GDM1 (cell line): Measurements from ENCODE around the gene TMEM39B.
A peak's percentile ranks its signal among the peaks of the same experiment; 100 is the strongest.
"Not testable (repeated sequence)": the region's sequence is repeated elsewhere in the genome, so short reads cannot be mapped to it uniquely, and the experiment has no call there.

Source experiments
- DNase-seq: peaks from one replicate; lab custom pipeline; 2025; lab: John Stamatoyannopoulos, UW

Gene TMEM39B

GRCh38 chr1:32071758-32072621, 749 bp upstream of the TMEM39B start:
- no peak for DNase-seq

GRCh38 chr1:32073299-32074229, 825 bp downstream of the TMEM39B start:
- DNase-seq: no peak

DNA sequence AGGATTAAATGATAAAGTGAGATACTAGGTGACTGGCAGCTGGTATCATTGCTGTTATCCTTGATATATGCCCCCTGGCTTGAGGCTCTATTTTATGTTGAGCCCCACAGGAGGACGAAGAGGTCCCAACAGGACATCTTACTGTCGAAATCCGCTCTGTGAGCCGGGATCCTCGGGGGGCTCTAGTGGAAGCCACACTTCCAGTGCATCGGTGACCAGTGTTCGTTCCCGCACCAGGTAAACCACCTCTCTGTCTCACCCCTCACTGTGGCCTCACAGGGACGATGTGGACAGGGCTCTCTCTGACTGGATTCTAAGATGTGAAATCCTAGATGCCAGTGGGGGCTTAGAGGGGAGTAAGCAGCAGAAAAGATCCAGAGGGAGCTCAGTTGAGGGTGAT, 2.1 kb downstream of the TMEM39B start:
- no peak for DNase-seq

- DNase-seq: no peak
Observed at GRCh38 chr1:32077451-32077850, 4.7 kb downstream of the TMEM39B start.

DNA sequence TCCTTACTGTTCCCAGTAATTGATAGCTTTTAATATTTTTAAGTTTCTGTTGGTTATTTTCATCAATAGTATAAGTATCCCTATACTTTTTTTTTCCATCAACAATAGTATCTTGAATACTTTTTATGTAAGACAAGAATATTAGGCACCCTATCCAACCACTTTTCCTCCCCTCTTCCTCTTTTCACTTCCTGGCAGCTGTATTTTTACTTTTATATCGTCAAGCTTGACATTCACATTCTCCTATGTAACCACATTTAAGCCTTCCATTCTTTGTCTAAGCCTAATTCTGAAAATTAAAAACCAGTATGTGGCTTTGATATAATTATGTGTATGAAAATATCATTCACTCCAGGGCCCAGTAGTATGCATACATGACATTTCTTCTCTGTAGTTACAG, 9.3 kb downstream of the TMEM39B start:
- DNase-seq: peak; percentile 30

GRCh38 chr1:32086381-32086780, 13.6 kb downstream of the TMEM39B start:
- not testable (repeated sequence) for DNase-seq

DNA sequence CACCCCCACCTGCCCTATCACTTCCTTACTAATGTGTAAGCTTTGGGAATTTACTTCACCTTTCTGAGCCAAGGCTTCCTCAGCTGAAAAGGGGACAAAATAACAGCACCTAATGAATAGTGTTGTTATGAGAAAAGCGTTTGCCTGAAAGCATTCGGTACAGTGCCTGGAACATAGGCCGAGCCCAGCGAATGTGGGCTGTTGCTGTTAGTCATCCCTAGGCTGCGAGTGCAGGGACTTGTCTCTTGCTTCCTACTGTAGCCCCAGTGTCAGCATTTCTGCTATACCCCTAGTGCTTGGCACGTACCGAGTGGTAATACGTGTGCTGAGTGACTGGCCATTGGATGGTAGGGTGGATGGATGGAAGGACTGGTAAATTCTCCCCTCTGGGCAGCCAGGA, 18.4 kb downstream of the TMEM39B start:
- DNase-seq: no peak

- no peak for DNase-seq
Observed at GRCh38 chr1:32091591-32091990, 18.9 kb downstream of the TMEM39B start.

- no peak for DNase-seq
Observed at GRCh38 chr1:32094746-32095521, 22.2 kb downstream of the TMEM39B start.

DNA sequence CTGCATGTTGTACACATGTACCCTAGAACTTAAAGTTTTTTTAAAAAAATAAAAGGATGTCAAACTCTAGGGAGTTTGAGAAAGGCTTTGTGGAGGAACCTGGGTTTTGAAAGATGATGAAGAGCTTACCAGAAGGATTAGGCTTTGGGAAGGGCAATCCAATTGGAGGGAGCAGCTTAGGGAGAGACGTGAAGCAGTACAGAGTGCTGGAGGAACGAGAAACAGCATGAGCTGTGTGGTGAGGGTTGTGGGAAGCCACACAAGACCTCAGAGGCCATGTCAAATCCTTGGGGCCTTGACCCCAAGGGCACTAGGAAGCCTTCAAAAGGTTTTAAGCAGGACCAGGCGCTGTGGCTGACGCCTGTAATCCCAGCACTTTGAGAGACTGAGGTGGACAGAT, 26.7 kb downstream of the TMEM39B start:
- no peak for DNase-seq

DNA sequence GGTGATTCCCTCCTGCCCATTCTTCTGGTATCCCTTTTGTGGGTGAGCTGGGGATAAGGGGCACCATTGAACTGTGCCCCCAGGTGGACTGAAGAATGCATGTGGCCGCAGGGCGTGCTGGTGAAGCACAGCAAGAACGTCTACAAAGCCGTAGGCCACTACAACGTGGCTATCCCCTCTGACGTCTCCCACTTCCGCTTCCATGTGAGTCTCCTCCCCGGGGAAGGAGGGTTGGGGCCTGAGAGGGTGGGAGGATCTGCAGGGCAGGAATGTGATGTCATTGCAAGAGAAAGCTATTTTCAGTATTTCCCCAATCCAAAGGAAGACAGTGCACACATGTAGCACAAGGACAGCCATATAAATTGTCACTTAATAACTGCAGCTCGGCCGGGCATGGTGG, 27.6 kb downstream of the TMEM39B start:
- no peak for DNase-seq

DNA sequence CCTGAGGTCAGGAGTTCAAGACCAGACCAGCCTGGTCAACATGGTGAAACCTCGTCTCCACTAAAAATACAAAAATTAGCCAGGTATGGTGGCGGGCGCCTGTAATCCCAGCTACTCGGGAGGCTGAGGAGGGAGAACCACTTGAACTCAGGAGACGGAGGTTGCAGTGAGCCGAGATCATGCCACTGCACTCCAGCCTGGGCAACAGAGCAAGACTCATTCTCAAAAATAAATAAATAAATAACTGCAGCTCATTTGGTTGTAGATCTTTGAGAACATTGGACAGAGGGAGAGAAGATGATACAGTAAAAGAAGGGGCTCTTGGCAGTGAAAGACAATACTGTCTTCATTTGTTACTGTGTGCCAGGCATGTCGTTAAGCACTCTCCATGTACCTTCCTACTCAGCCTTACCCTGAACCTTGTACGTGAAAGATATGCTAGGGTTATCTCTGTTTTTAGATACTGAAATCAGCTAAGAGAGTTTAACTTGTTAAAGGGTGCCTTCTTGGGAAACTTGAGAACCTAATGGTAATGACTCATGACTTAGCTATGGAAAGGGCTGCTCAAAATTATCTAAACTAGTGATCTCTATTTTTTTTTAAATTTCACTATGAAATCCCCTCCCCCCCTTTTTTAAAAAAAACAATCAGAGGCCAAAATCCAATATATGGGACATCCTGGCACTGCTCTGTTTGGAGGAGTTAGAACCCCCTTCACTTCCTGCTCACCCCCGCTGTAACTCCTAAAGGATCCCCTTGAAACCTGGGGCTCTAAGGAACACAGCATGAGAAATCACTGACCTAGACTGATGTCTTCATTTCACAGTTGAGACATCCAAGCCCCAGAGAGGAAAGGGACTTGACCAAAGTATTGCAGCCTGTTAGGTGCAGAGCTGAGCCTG, 28.3 kb downstream of the TMEM39B start:
- no peak for DNase-seq

DNA sequence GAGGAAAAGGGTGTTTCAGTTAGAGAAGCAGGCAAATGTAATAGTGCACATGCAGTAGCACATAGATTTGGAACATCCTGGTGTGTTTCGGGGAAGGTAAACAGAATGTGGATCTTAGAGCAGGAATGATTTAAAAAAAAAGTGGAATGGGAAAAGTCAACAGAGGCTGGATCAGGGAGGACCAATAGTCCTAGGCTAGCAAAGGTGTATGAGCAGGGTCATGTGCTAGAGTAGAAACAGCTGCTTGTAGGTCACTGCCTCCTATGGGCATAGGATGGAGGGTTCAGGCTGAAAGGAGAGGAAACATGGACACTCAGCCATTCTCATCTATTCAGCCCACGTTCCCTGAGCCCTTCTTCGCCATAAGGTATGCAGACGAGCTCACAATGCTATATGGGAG, 31.4 kb downstream of the TMEM39B start:
- DNase-seq: no peak

- DNase-seq: no peak
Observed at GRCh38 chr1:32105338-32105737, 32.6 kb downstream of the TMEM39B start.

GRCh38 chr1:32106663-32107275, 34.0 kb downstream of the TMEM39B start:
- no peak for DNase-seq

- DNase-seq: peak; percentile 84
Observed at GRCh38 chr1:32107742-32108661, 35.3 kb downstream of the TMEM39B start, which contains the start of gene KPNA6. Gene KPNA6 (plus strand): TSS chr1:32108056. CDS start chr1:32108131, 75 bp downstream.

DNA sequence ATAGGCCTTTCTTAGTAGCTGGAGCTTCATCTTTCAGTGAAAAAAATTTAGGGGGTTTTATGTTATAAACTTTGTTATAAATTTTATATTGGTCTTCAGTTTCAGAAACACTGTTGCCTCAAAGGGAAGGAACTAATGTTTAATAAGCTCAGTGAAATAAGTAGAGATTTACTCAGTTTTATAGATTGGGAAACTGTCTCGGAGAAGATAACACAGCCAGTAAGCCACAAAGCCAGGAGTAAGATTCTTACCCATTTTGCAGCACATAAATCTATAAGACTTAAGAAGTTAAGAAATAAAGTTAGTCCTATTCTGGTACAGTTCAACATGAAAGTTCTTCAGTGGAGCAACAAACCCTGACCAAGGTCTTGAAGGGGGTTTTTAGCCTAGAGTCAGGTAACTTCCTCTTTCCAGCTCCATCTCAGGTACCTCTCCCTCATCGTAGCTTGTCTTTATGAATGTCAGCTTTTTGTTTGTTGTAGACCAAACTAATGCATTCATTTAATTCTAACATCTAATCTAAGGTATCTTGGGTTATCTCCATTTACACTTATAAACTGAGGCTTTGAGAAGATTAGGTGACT, 38.4 kb downstream of the TMEM39B start:
- DNase-seq: no peak

GRCh38 chr1:32111789-32112188, 39.0 kb downstream of the TMEM39B start:
- no peak for DNase-seq

DNA sequence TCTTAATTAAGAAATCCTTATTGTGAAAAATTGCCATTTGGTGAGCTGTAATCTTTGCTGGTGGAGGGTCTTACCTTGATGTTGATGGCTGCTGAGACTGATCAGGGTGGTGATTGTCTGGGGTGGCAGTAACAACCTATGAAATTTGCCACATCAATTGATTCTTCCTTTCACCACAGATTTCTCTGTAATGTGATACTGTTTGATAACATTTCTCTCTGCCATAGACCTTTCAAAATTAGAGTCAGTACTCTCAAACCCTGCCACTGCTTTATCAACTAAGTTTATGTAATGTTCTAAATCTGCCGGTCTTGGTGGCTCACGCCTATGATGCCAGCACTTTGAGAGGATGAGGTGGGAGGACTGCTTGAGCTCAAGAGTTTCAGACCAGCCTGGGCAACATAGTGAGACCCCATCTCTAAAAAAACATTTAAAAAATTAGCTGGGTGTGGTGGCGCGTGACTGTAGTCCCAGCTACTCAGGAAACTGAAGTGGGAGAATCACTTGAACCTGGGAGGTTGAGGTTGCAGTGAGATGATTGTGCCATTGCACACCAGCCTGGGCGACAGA, 40.2 kb downstream of the TMEM39B start:
- no peak for DNase-seq
